IPS-11a (cell line): ENCODE measurements around the gene HRH1.
"Not testable (repeated sequence)": the region's sequence is repeated elsewhere in the genome, so short reads cannot be mapped to it uniquely, and the experiment has no call there.

ENCODE experiments used
- H3K4me3 ChIP-seq: one replicate; pipeline ENCODE4 v1.5.1; 2013; ENCODE audit warnings: low read depth, low read length, control low read depth

HRH1 gene

GRCh38 chr3:11140713-11141104 is 13.6 kb upstream of the HRH1 start:
- H3K4me3 ChIP-seq = no peak overlapping the region

- no peak overlapping the region for H3K4me3 ChIP-seq
These were observed 10.8 kb upstream of the HRH1 start for GRCh38 chr3:11143476-11143875.

- H3K4me3 ChIP-seq = no peak overlapping the region
These were observed 9.3 kb upstream of the HRH1 start for GRCh38 chr3:11144996-11145395.

- H3K4me3 ChIP-seq = no peak overlapping the region
These were observed 8.4 kb upstream of the HRH1 start for GRCh38 chr3:11145888-11146287.

GRCh38 chr3:11146773-11147660 is 7.3 kb upstream of the HRH1 start:
- no peak overlapping the region for H3K4me3 ChIP-seq

GRCh38 chr3:11150256-11150655 is 4.0 kb upstream of the HRH1 start:
- H3K4me3 ChIP-seq = no peak overlapping the region

- no peak overlapping the region for H3K4me3 ChIP-seq
These were observed 2.0 kb upstream of the HRH1 start for GRCh38 chr3:11152301-11152700.

GRCh38 chr3:11154953-11155325 is 646 bp downstream of the HRH1 start:
- peak overlapping the region; percentile 39 for H3K4me3 ChIP-seq

GRCh38 chr3:11155341-11156025 is 1.2 kb downstream of the HRH1 start:
- H3K4me3 ChIP-seq = peak overlapping the region; percentile 39

- no peak overlapping the region for H3K4me3 ChIP-seq
These were observed 1.7 kb downstream of the HRH1 start for GRCh38 chr3:11156026-11156410.

GRCh38 chr3:11157421-11157820 is 3.1 kb downstream of the HRH1 start:
- H3K4me3 ChIP-seq = no peak overlapping the region

- no peak overlapping the region for H3K4me3 ChIP-seq
These were observed 5.2 kb downstream of the HRH1 start for GRCh38 chr3:11159421-11159904.

- no peak overlapping the region for H3K4me3 ChIP-seq
These were observed 7.4 kb downstream of the HRH1 start for GRCh38 chr3:11161666-11162065.

- no peak overlapping the region for H3K4me3 ChIP-seq
These were observed 8.4 kb downstream of the HRH1 start for GRCh38 chr3:11162401-11163345.

GRCh38 chr3:11164607-11165006 is 10.3 kb downstream of the HRH1 start:
- H3K4me3 ChIP-seq = no peak overlapping the region

- no peak overlapping the region for H3K4me3 ChIP-seq
These were observed 11.2 kb downstream of the HRH1 start for GRCh38 chr3:11165476-11165875.

GRCh38 chr3:11166807-11167400 is 12.6 kb downstream of the HRH1 start:
- not testable (repeated sequence) for H3K4me3 ChIP-seq

GRCh38 chr3:11167590-11167989 is 13.3 kb downstream of the HRH1 start:
- no peak overlapping the region for H3K4me3 ChIP-seq

- no peak overlapping the region for H3K4me3 ChIP-seq
These were observed 14.1 kb downstream of the HRH1 start for GRCh38 chr3:11168406-11168805.

- H3K4me3 ChIP-seq = no peak overlapping the region
These were observed 14.8 kb downstream of the HRH1 start for GRCh38 chr3:11168881-11169805.
